SK-N-SH (cell line): ENCODE results near the gene GPRC5A. TPM values are rescaled to one million over a fixed set of nuclear protein-coding genes. Genes with fewer than 3 reads are reported as not detected.
A peak's percentile ranks its signal among the peaks of the same experiment; 100 is the strongest.

Experiments
- CTCF ChIA-PET: fragments of 300-600, 350-600 bp; formaldehyde crosslinking; extraction: SDS; loops from one replicate; lab custom pipeline; 2021; lab: Yijun Ruan, JAX
- POLR2A ChIA-PET: fragments of 350-600 bp; sonication (Branson Sonifier 250); formaldehyde crosslinking; extraction: SDS; loops from one replicate; lab custom pipeline; 2020; ENCODE audit warnings: antibody characterized with exemption, inconsistent platforms; lab: Yijun Ruan, JAX
- DNase-seq: peaks from one replicate; pipeline ENCODE4 v3.0.0; 2012
- H2AFZ ChIP-seq: fragments of 200-600 bp; sonication (generic); 2 replicates; pipeline ENCODE4 v1.8.1; 2016; ENCODE audit warnings: antibody characterized with exemption, mild to moderate bottlenecking, low read depth
- H3F3A ChIP-seq: fragments of 200-600 bp; sonication (generic); replicated peaks from 2 replicates; pipeline ENCODE3; 2016; ENCODE audit warnings: antibody characterized with exemption, mild to moderate bottlenecking; ENCODE audit not compliant: insufficient read depth
- H3K27ac ChIP-seq, 2 experiments: fragments of 200-500 bp in 1 of 2; fragments of 200-600 bp in 1 of 2; sonication (Bioruptor generic) in 1 of 2; sonication (generic), shearing (Covaris generic) in 1 of 2; 2 replicates each; pipeline versions ENCODE4 v1.5.1 to v1.6.1; 2014 to 2016; ENCODE audit warnings: low read depth in 2 of 2, inconsistent platforms in 1 of 2, low read length in 1 of 2, mild to moderate bottlenecking in 1 of 2, mixed read lengths in 1 of 2
- H3K27me3 ChIP-seq: fragments of 200-600 bp; sonication (generic), shearing (Covaris generic); 2 replicates; pipeline ENCODE4 v1.6.1; 2016; ENCODE audit warnings: mixed run types; ENCODE audit not compliant: insufficient read depth
- H3K36me3 ChIP-seq, 2 experiments: fragments of 200-500 bp in 1 of 2; fragments of 200-600 bp in 1 of 2; sonication (Bioruptor generic) in 1 of 2; sonication (generic) in 1 of 2; replicated peaks in 1 of 2; 2 replicates each; pipeline versions ENCODE3 to v1.5.1; 2014 to 2016; ENCODE audit warnings: low read length in 1 of 2, mild to moderate bottlenecking in 1 of 2; ENCODE audit not compliant: insufficient read depth in 2 of 2, control insufficient read depth in 1 of 2
- H3K4me1 ChIP-seq, 2 experiments: fragments of 200-500 bp in 1 of 2; fragments of 200-600 bp in 1 of 2; sonication (Bioruptor generic) in 1 of 2; sonication (generic), shearing (Covaris generic) in 1 of 2; 2 replicates each; pipeline versions ENCODE4 v1.5.1 to v1.6.1; 2014 to 2016; ENCODE audit warnings: low read depth in 1 of 2, low read length in 1 of 2, mixed run types in 1 of 2; ENCODE audit not compliant: insufficient read depth in 2 of 2, control insufficient read depth in 1 of 2
- H3K4me2 ChIP-seq: fragments of 200-600 bp; sonication (generic), shearing (Covaris generic); 2 replicates; pipeline ENCODE4 v1.6.1; 2017; ENCODE audit warnings: mixed run types
- H3K4me3 ChIP-seq, 2 experiments: fragments of 200-500 bp in 1 of 2; fragments of 200-600 bp in 1 of 2; sonication (Bioruptor generic) in 1 of 2; sonication (generic), shearing (Covaris generic) in 1 of 2; 2 replicates each; pipeline versions ENCODE4 v1.5.1 to v1.8.1; 2014 to 2016; ENCODE audit warnings: low read depth in 2 of 2, inconsistent platforms in 1 of 2, low read length in 1 of 2, mild to moderate bottlenecking in 1 of 2, mixed read lengths in 1 of 2, moderate library complexity in 1 of 2
- H3K79me2 ChIP-seq: fragments of 200-600 bp; sonication (generic); 2 replicates; pipeline ENCODE4 v1.8.1; 2017; ENCODE audit warnings: mild to moderate bottlenecking; ENCODE audit not compliant: insufficient read depth
- H3K9ac ChIP-seq: fragments of 200-600 bp; sonication (generic); 2 replicates; pipeline ENCODE4 v1.6.1; 2017; ENCODE audit warnings: mixed run types
- H3K9me2 ChIP-seq: fragments of 200-600 bp; sonication (generic); 2 replicates; pipeline ENCODE4 v1.6.1; 2017; ENCODE audit warnings: mixed run types
- H3K9me3 ChIP-seq: fragments of 200-600 bp; sonication (generic); 2 replicates; pipeline ENCODE4 v1.6.1; 2017; ENCODE audit warnings: mixed run types, mild to moderate bottlenecking, moderate library complexity
- H4K20me1 ChIP-seq: fragments of 200-600 bp; sonication (generic); 2 replicates; pipeline ENCODE4 v1.6.1; 2017; ENCODE audit warnings: mild to moderate bottlenecking, mixed run types; ENCODE audit not compliant: insufficient read depth
- CHD2 ChIP-seq: fragments of 150-350 bp; IDR thresholded peaks from 2 replicates; pipeline ENCODE4 v1.6.1; 2018; ENCODE audit warnings: low read length; ENCODE audit not compliant: partially characterized antibody
- ELF1 ChIP-seq: IDR thresholded peaks from 2 replicates; pipeline ENCODE4 v1.4.0; 2012
- EP300 ChIP-seq, 2 experiments: IDR thresholded peaks; 2 replicates each; pipeline versions ENCODE4 v1.4.0 to v1.6.1; 2012; ENCODE audit warnings: borderline replicate concordance in 1 of 2, low read depth in 1 of 2, low read length in 1 of 2
- EZH2phosphoT487 ChIP-seq: fragments of 200-600 bp; sonication (generic); IDR thresholded peaks from 2 replicates; pipeline ENCODE4 v1.6.1; 2017; ENCODE audit warnings: low read depth, mixed run types, mild to moderate bottlenecking, antibody characterized with exemption, moderate library complexity, borderline replicate concordance
- JUND ChIP-seq: IDR thresholded peaks from 2 replicates; pipeline ENCODE4 v1.4.0; 2012
- MEF2A ChIP-seq: IDR thresholded peaks from 2 replicates; pipeline ENCODE4 v1.4.0; 2012; ENCODE audit warnings: low read depth, borderline replicate concordance
- NRF1 ChIP-seq: IDR thresholded peaks from 2 replicates; pipeline ENCODE4 v1.6.1; 2012; ENCODE audit warnings: low read depth, mild to moderate bottlenecking, low read length
- RAD21 ChIP-seq: IDR thresholded peaks from 2 replicates; pipeline ENCODE4 v1.6.1; 2012; ENCODE audit warnings: mild to moderate bottlenecking, low read length
- RCOR1 ChIP-seq: fragments of 150-350 bp; IDR thresholded peaks from 2 replicates; pipeline ENCODE4 v1.6.1; 2017; ENCODE audit warnings: antibody characterized with exemption, low read length
- RFX5 ChIP-seq: IDR thresholded peaks from 2 replicates; pipeline ENCODE4 v1.6.1; 2012; ENCODE audit warnings: mild to moderate bottlenecking, improper control_type of control experiment, low read length
- USF2 ChIP-seq: fragments of 150-350 bp; IDR thresholded peaks from 2 replicates; pipeline ENCODE4 v1.6.1; 2017; ENCODE audit warnings: antibody characterized with exemption, low read length, low read depth, borderline replicate concordance
- YY1 ChIP-seq: IDR thresholded peaks from 2 replicates; pipeline ENCODE4 v1.4.0; 2012; ENCODE audit warnings: low read depth, mild to moderate bottlenecking
- ZBTB33 ChIP-seq: IDR thresholded peaks from 2 replicates; pipeline ENCODE4 v1.4.0; 2012; ENCODE audit warnings: low read depth, borderline replicate concordance
- WGBS: methylation state at CpG from one replicate; pipeline ENCODE4 v1.1.6; 2017; ENCODE audit warnings: low lambda C conversion rate; 5-methylcytosine and 5-hydroxymethylcytosine counted together
- polyA plus RNA-seq, 3 experiments: library from polyadenylated mRNA; depleted of rRNA; stranded (reverse); fragments of >200 nt; gene quantifications; 2 replicates each; pipeline ENCODE4 v1.2.3, GENCODE V29; 2012

Gene GPRC5A
- polyA plus RNA-seq, 1 of the 3 experiments (the other 2 are of a cell fraction): 12.7 TPM

GRCh38 chr12:12926571-12927071 is 35.3 kb downstream of the GPRC5A start:
- peak overlapping the region; percentile 70; the same call in 1 of the 2 replicates for H2AFZ ChIP-seq
- POLR2A ChIA-PET: interaction anchor here (0.6 kb wide), 1 partner anchor 138 kb away, joined by 3 read pairs; no protein-coding TSS in a partner anchor

More at GRCh38 chr12:12926571-12927071, 35.3 kb downstream of the GPRC5A start:
- no peaks in the 10 kb centered on the region for H3K9me3 ChIP-seq
- H3K79me2 ChIP-seq: no peaks in the 10 kb centered on the region
- no peaks in the 10 kb centered on the region for H3K27me3 ChIP-seq
- H4K20me1 ChIP-seq: no peaks in the 10 kb centered on the region
- 84% methylated on average over 18 of the region's 18 CpGs for WGBS
- H3K4me2 ChIP-seq: no peak overlapping the region
- H3F3A ChIP-seq: no peaks in the 10 kb centered on the region
- CTCF ChIA-PET: interaction anchor here (1.1 to 2.9 kb wide), 3 partner anchors 12 to 139 kb away, joined by 3 to 15 read pairs (median 4); no protein-coding TSS in a partner anchor
- H3K9me2 ChIP-seq: no peaks in the 10 kb centered on the region
- no peak overlapping the region for H3K9ac ChIP-seq
- H3K36me3 ChIP-seq: peaks cover 0 to 6% of the 10 kb centered on the region in 2 experiments
- H3K27ac ChIP-seq: no peak overlapping the region
- H3K4me1 ChIP-seq: peaks cover 0 to 4% of the 10 kb centered on the region in 2 experiments; a peak in 1 of 4 replicates
- no peak for DNase-seq
- no peak overlapping the region for H3K4me3 ChIP-seq
- TF ChIP-seq RCOR1 (no peak), NRF1 (no peak), CHD2 (no peak), RFX5 (no peak), JUND (no peak), EP300 (IDR thresholded peaks at IDR 0.05; ENCODE audit: borderline replicate concordance in 1 of 2, low read depth in 1 of 2, low read length in 1 of 2) (no peak), ZBTB33 (no peak), MEF2A (no peak), YY1 (no peak), USF2 (no peak), EZH2phosphoT487 (no peak), ELF1 (no peak), RAD21 (no peak)
